Liver (tissue), 3 donors: ENCODE results near the gene GRK2.

Experiments used
- ATF3 ChIP-seq: IDR thresholded peaks from 2 replicates; pipeline ENCODE4 v1.6.1; 2016; ENCODE audit warnings: antibody characterized with exemption
- CTCF ChIP-seq: fragments of 150-350 bp; IDR thresholded peaks from 2 replicates; pipeline ENCODE4 v1.5.1; 2017; ENCODE audit warnings: improper control_type of control experiment, low read depth, low read length; ENCODE audit not compliant: missing input control
- EGR1 ChIP-seq, 2 donors: IDR thresholded peaks; 2 replicates each; pipeline ENCODE4 v1.6.1; 2016 to 2018; ENCODE audit warnings: antibody characterized with exemption in 2 of 2, low read depth in 2 of 2
- GABPA ChIP-seq, 2 donors: IDR thresholded peaks in 1 of 2; conservative IDR thresholded peaks in 1 of 2; 2 replicates each; pipeline ENCODE4 v1.6.1; 2016; ENCODE audit warnings: antibody characterized with exemption in 2 of 2, mild to moderate bottlenecking in 1 of 2, moderate library complexity in 1 of 2
- HNF4A ChIP-seq, 2 donors: conservative IDR thresholded peaks; 2 replicates each; pipeline ENCODE4 v1.6.1; 2016; ENCODE audit warnings: antibody characterized with exemption in 2 of 2, mild to moderate bottlenecking in 2 of 2
- HNF4G ChIP-seq: IDR thresholded peaks from 2 replicates; pipeline ENCODE4 v1.6.1; 2016; ENCODE audit warnings: antibody characterized with exemption
- MAX ChIP-seq: IDR thresholded peaks from 2 replicates; pipeline ENCODE4 v1.6.1; 2016; ENCODE audit warnings: antibody characterized with exemption
- RAD21 ChIP-seq, 2 donors: IDR thresholded peaks; 2 replicates each; pipeline ENCODE4 v1.6.1; 2016; ENCODE audit warnings: antibody characterized with exemption in 2 of 2, mild to moderate bottlenecking in 2 of 2
- SP1 ChIP-seq: IDR thresholded peaks from 2 replicates; pipeline ENCODE4 v1.6.1; 2018; ENCODE audit warnings: antibody characterized with exemption, mild to moderate bottlenecking
- TAF1 ChIP-seq: conservative IDR thresholded peaks from 2 replicates; pipeline ENCODE4 v1.6.1; 2016; ENCODE audit warnings: antibody characterized with exemption, mild to moderate bottlenecking
- YY1 ChIP-seq: IDR thresholded peaks from 2 replicates; pipeline ENCODE4 v1.6.1; 2016; ENCODE audit warnings: antibody characterized with exemption, mild to moderate bottlenecking
- TF ChIP-seq, protein P1 (sequence below): IDR thresholded peaks from 2 replicates; pipeline ENCODE4 v1.6.1; 2016; ENCODE audit warnings: antibody characterized with exemption, mild to moderate bottlenecking
- TF ChIP-seq, protein P2 (sequence below): IDR thresholded peaks from 2 replicates; pipeline ENCODE4 v1.6.1; 2016; ENCODE audit warnings: antibody characterized with exemption
- donor health status: healthy.
- donor health status: healthy.

DNA sequence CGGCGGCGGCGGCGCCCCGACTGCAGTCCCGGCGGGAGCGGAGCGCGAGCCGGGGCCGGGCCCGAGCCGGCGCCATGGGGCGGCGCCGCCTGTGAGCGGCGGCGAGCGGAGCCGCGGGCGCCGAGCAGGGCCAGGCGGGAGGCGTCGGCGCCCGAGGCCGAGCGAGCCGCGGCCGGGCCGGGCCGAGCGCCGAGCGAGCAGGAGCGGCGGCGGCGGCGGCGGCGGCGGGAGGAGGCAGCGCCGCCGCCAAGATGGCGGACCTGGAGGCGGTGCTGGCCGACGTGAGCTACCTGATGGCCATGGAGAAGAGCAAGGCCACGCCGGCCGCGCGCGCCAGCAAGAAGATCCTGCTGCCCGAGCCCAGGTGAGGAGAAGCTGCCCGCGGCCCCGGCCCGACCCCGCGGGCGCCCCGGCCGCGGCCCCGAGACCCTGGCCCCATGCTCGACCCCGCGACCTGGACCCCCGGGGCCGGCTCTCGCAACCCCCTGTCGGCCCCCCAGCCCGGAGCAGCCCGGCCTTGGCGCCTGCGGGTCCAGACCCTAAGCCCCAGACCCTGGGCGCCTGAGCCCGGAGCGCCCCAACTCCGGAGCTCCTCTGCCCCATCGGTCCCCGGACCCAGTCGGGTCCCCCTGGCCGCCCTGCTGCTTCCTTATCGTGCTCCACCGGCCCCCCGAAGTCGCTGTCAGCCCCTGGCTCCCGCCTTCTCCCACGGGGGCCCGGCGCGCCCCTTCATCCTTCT is at the start of gene GRK2:
- TF ChIP-seq CTCF (no peak), MAX (no peak), RAD21 (IDR thresholded peaks at IDR 0.05) (no peak), GABPA (IDR thresholded peaks at IDR 0.05 in 1 of 2, conservative IDR thresholded peaks at IDR 0.05 in 1 of 2) (no peak), YY1 (peak; percentile 54), HNF4G (no peak), HNF4A (conservative IDR thresholded peaks at IDR 0.05) (no peak), TAF1 (no peak), ATF3 (no peak), SP1 (no peak), EGR1 (IDR thresholded peaks at IDR 0.05; ENCODE audit: low read depth in 2 of 2) (no peak)
- TF ChIP-seq, protein P1, sequence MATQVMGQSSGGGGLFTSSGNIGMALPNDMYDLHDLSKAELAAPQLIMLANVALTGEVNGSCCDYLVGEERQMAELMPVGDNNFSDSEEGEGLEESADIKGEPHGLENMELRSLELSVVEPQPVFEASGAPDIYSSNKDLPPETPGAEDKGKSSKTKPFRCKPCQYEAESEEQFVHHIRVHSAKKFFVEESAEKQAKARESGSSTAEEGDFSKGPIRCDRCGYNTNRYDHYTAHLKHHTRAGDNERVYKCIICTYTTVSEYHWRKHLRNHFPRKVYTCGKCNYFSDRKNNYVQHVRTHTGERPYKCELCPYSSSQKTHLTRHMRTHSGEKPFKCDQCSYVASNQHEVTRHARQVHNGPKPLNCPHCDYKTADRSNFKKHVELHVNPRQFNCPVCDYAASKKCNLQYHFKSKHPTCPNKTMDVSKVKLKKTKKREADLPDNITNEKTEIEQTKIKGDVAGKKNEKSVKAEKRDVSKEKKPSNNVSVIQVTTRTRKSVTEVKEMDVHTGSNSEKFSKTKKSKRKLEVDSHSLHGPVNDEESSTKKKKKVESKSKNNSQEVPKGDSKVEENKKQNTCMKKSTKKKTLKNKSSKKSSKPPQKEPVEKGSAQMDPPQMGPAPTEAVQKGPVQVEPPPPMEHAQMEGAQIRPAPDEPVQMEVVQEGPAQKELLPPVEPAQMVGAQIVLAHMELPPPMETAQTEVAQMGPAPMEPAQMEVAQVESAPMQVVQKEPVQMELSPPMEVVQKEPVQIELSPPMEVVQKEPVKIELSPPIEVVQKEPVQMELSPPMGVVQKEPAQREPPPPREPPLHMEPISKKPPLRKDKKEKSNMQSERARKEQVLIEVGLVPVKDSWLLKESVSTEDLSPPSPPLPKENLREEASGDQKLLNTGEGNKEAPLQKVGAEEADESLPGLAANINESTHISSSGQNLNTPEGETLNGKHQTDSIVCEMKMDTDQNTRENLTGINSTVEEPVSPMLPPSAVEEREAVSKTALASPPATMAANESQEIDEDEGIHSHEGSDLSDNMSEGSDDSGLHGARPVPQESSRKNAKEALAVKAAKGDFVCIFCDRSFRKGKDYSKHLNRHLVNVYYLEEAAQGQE: no peak
- TF ChIP-seq, protein P2, sequence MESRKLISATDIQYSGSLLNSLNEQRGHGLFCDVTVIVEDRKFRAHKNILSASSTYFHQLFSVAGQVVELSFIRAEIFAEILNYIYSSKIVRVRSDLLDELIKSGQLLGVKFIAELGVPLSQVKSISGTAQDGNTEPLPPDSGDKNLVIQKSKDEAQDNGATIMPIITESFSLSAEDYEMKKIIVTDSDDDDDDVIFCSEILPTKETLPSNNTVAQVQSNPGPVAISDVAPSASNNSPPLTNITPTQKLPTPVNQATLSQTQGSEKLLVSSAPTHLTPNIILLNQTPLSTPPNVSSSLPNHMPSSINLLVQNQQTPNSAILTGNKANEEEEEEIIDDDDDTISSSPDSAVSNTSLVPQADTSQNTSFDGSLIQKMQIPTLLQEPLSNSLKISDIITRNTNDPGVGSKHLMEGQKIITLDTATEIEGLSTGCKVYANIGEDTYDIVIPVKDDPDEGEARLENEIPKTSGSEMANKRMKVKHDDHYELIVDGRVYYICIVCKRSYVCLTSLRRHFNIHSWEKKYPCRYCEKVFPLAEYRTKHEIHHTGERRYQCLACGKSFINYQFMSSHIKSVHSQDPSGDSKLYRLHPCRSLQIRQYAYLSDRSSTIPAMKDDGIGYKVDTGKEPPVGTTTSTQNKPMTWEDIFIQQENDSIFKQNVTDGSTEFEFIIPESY: no peak
